ENCODE results near the gene LSM14A.

The LSM14A gene

GRCh38 chr19:34254046-34254697, 81.9 kb downstream of the LSM14A start, which contains the start of gene GARRE1:
TSS of gene GARRE1 (plus strand) at chr19:34254554. CDS start at chr19:34300474, 45,920 bp downstream.
- FAIRE-seq, result peak; percentile 93
- TF ChIP-seq POU2F2 (IDR thresholded peaks at IDR 0.05; ENCODE audit: low read depth, low read length), result no peak
- TF ChIP-seq SPI1 (IDR thresholded peaks at IDR 0.05; ENCODE audit: low read depth, low read length), result no peak
- peak; percentile 5 for TF ChIP-seq PAX5 (IDR thresholded peaks at IDR 0.05; ENCODE audit: insufficient read depth, low read length, severe bottlenecking)
- TF ChIP-seq POLR2A (IDR thresholded peaks at IDR 0.05; ENCODE audit: low read depth, low read length), result peak; percentile 55
- TF ChIP-seq POLR2AphosphoS5 (IDR thresholded peaks at IDR 0.05; ENCODE audit: low read depth, low read length), result peak; percentile 71
- TF ChIP-seq TAF1 (IDR thresholded peaks at IDR 0.05; ENCODE audit: low read depth, low read length), result peak; percentile 43; the same call in 1 of the 2 replicates
- peak; percentile 85 for DNase-seq (ENCODE audit: insufficient read length, low spot score)

DNA sequence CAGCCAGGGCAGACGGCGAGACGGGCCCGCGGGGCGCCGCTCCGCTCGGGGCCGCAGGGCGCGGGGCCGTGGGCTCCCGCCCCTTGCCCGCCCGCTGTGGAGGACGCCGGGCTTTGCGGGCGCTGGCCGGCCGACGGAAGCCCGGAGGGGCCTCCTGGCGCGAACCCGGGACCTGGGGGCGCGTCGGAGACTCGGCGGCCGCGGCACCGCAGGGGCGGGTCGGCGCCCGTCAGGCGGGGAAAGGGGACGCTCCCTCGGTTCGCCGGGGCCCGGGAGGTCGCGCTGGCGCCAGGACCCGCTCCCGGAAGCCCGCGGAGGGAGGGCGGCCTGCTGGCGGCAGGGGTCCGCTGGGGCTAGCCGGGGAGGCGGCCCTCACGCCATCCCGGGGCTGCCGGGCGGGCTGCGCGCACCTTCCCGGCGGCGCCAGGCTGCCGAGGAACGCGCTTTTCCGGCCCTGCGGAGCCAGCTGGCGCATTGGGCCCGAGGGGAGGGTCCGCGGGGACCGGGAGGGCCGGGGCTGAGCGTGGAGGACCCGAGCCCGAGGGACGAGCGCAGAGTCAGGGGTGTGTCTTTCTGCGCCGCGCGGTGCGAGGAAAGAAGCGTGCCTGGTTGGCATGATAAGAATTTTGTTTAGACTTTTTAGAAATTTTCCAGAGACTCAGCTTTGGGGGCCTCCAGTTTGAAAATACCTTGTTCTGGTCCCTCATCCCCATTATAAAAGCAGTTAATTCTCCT, 82.6 kb downstream of the LSM14A start:
- FAIRE-seq (no peak), DNase-seq (ENCODE audit: insufficient read length, low spot score) (no peak)
- TF ChIP-seq PAX5 (IDR thresholded peaks at IDR 0.05; ENCODE audit: insufficient read depth, low read length, severe bottlenecking) (no peak), POLR2A (IDR thresholded peaks at IDR 0.05; ENCODE audit: low read depth, low read length) (no peak), TAF1 (IDR thresholded peaks at IDR 0.05; ENCODE audit: low read depth, low read length) (no peak), POLR2AphosphoS5 (IDR thresholded peaks at IDR 0.05; ENCODE audit: low read depth, low read length) (no peak), POU2F2 (IDR thresholded peaks at IDR 0.05; ENCODE audit: low read depth, low read length) (no peak), SPI1 (IDR thresholded peaks at IDR 0.05; ENCODE audit: low read depth, low read length) (no peak)

DNA sequence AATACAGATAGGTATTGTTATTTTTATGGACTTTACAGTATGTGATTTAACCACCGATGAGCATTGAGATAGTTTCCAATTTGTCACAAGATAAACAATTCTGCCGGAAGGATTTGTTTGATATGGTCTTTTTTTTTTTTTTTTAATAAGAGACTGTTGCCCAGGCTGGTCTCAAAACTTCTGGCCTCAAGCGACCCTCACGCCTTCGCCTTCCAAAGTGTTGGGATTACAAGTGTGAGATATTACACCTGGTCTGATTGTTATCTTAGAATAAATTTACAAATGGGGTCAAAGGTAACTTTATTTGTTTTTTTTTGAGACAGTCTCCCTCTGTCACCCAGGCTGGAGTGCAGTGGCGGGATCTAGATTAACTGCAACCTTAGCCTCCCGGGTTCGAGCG, 83.2 kb downstream of the LSM14A start:
- DNase-seq (ENCODE audit: insufficient read length, low spot score) (no peak), FAIRE-seq (no peak)
- no peak for TF ChIP-seq POLR2A (IDR thresholded peaks at IDR 0.05; ENCODE audit: low read depth, low read length)
- no peak for TF ChIP-seq POLR2AphosphoS5 (IDR thresholded peaks at IDR 0.05; ENCODE audit: low read depth, low read length)
- TF ChIP-seq POU2F2 (IDR thresholded peaks at IDR 0.05; ENCODE audit: low read depth, low read length), result no peak
- TF ChIP-seq TAF1 (IDR thresholded peaks at IDR 0.05; ENCODE audit: low read depth, low read length), result no peak
- no peak for TF ChIP-seq SPI1 (IDR thresholded peaks at IDR 0.05; ENCODE audit: low read depth, low read length)
- no peak for TF ChIP-seq PAX5 (IDR thresholded peaks at IDR 0.05; ENCODE audit: insufficient read depth, low read length, severe bottlenecking)

- FAIRE-seq, result no peak
- no peak for DNase-seq (ENCODE audit: insufficient read length, low spot score)
- no peak for TF ChIP-seq TAF1 (IDR thresholded peaks at IDR 0.05; ENCODE audit: low read depth, low read length)
- TF ChIP-seq SPI1 (IDR thresholded peaks at IDR 0.05; ENCODE audit: low read depth, low read length), result no peak
- no peak for TF ChIP-seq POLR2A (IDR thresholded peaks at IDR 0.05; ENCODE audit: low read depth, low read length)
- no peak for TF ChIP-seq POLR2AphosphoS5 (IDR thresholded peaks at IDR 0.05; ENCODE audit: low read depth, low read length)
- TF ChIP-seq POU2F2 (IDR thresholded peaks at IDR 0.05; ENCODE audit: low read depth, low read length), result no peak
- no peak for TF ChIP-seq PAX5 (IDR thresholded peaks at IDR 0.05; ENCODE audit: insufficient read depth, low read length, severe bottlenecking)
Observed at GRCh38 chr19:34256835-34257558, 84.7 kb downstream of the LSM14A start.

- FAIRE-seq, result no peak
- TF ChIP-seq SPI1 (IDR thresholded peaks at IDR 0.05; ENCODE audit: low read depth, low read length) (no peak), POLR2A (IDR thresholded peaks at IDR 0.05; ENCODE audit: low read depth, low read length) (no peak)
Observed at GRCh38 chr19:34257559-34257924, 85.2 kb downstream of the LSM14A start.

GRCh38 chr19:34259367-34260095, 87.2 kb downstream of the LSM14A start:
- DNase-seq (ENCODE audit: insufficient read length, low spot score), result no peak
- TF ChIP-seq TAF1 (IDR thresholded peaks at IDR 0.05; ENCODE audit: low read depth, low read length), result no peak
- no peak for TF ChIP-seq SPI1 (IDR thresholded peaks at IDR 0.05; ENCODE audit: low read depth, low read length)
- no peak for TF ChIP-seq POLR2A (IDR thresholded peaks at IDR 0.05; ENCODE audit: low read depth, low read length)
- TF ChIP-seq POU2F2 (IDR thresholded peaks at IDR 0.05; ENCODE audit: low read depth, low read length), result no peak
- no peak for TF ChIP-seq POLR2AphosphoS5 (IDR thresholded peaks at IDR 0.05; ENCODE audit: low read depth, low read length)
- no peak for TF ChIP-seq PAX5 (IDR thresholded peaks at IDR 0.05; ENCODE audit: insufficient read depth, low read length, severe bottlenecking)
- FAIRE-seq, result no peak

More at GRCh38 chr19:34257559-34257924, 85.2 kb downstream of the LSM14A start:
- no peak for DNase-seq (ENCODE audit: insufficient read length, low spot score)

DNA sequence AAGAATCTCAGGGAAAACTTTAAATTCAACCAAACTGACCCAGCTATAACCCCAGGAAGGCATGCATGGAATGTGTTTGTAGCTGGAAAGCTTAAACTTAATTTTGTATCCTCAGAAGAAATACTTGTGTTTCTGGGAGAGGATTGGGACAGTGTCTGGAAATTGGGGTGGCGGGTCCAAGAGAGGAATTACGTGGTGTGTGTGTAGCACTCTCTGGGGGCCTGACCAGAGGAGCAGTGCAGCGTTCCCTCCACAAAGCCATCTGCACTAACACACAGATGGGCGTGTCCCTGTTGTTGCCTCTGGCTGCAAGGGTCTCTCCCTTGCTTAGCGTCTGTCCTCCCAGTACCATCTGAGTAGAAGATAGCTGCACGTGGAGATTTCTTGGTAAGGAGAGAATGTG, 88.5 kb downstream of the LSM14A start:
- FAIRE-seq, result no peak
- no peak for DNase-seq (ENCODE audit: insufficient read length, low spot score)
- TF ChIP-seq POU2F2 (IDR thresholded peaks at IDR 0.05; ENCODE audit: low read depth, low read length) (no peak), POLR2A (IDR thresholded peaks at IDR 0.05; ENCODE audit: low read depth, low read length) (no peak), POLR2AphosphoS5 (IDR thresholded peaks at IDR 0.05; ENCODE audit: low read depth, low read length) (no peak), PAX5 (IDR thresholded peaks at IDR 0.05; ENCODE audit: insufficient read depth, low read length, severe bottlenecking) (no peak), TAF1 (IDR thresholded peaks at IDR 0.05; ENCODE audit: low read depth, low read length) (no peak), SPI1 (IDR thresholded peaks at IDR 0.05; ENCODE audit: low read depth, low read length) (no peak)

- no peak for TF ChIP-seq TAF1 (IDR thresholded peaks at IDR 0.05; ENCODE audit: low read depth, low read length)
- DNase-seq (ENCODE audit: insufficient read length, low spot score) (no peak), FAIRE-seq (no peak)
Observed at GRCh38 chr19:34261334-34262109, 89.2 kb downstream of the LSM14A start.

Measured in GM12891 (cell line).